ENCODE results near the gene KIFC3. TPM values are rescaled to one million over a fixed set of nuclear protein-coding genes. Genes with fewer than 3 reads are reported as not detected.

The KIFC3 gene
- total RNA-seq, 2 donors from 2014 or later, result 2.5 to 10.0 TPM

DNA sequence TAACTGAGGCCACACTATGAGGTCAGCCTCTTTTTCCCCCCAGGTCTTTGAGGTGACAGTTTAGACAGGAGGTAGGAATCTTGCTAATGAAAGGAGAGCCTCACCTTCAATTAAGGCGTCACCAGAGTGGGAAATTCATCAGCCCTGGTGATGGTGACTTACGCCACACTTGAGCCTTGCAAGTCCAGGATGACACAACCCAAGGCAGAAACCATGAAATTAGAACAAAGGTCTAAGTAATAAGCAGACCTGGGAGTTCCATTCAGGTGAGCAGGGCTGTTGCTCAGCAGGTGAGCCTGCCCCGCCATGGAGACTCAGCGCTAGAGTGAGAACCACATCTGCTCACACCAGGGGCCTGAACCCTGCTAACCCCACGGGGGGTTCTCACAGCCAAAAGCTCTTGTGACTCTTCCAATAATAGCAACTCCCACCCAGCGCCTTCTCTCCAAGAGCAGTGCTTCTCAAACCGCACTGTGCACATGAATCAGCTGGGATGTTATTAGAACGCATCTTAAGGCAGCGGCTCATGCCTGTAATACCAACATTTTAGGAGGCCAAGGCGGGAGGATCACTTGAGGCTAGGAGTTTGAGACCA lies 28.7 kb upstream of the KIFC3 start:
- peaks cover 0 to 2% of the 10 kb centered on the region in 2 donors for H3K27me3 Mint-ChIP-seq
- DNase-seq (ENCODE audit: low spot score) (no peak), ATAC-seq (no peak)
- H3K36me3 Mint-ChIP-seq, result no peaks in the 10 kb centered on the region
- no peaks in the 10 kb centered on the region for H3K4me1 Mint-ChIP-seq (ENCODE audit: low read depth in 2 of 2)
- no peaks in the 10 kb centered on the region for H3K9me3 Mint-ChIP-seq
- no peak overlapping the region for H3K4me3 Mint-ChIP-seq
- no peak overlapping the region for H3K27ac Mint-ChIP-seq

- no peak for ATAC-seq
- no peak for DNase-seq (ENCODE audit: low spot score)
- H3K36me3 Mint-ChIP-seq, result no peaks in the 10 kb centered on the region
- H3K27me3 Mint-ChIP-seq, result peaks cover 0 to 4% of the 10 kb centered on the region in 2 donors
- no peak overlapping the region for H3K27ac Mint-ChIP-seq
- H3K9me3 Mint-ChIP-seq, result no peaks in the 10 kb centered on the region
- no peaks in the 10 kb centered on the region for H3K4me1 Mint-ChIP-seq (ENCODE audit: low read depth in 2 of 2)
- H3K4me3 Mint-ChIP-seq, result no peak overlapping the region
Measured at GRCh38 chr16:57829969-57830360, 27.7 kb upstream of the KIFC3 start.

DNA sequence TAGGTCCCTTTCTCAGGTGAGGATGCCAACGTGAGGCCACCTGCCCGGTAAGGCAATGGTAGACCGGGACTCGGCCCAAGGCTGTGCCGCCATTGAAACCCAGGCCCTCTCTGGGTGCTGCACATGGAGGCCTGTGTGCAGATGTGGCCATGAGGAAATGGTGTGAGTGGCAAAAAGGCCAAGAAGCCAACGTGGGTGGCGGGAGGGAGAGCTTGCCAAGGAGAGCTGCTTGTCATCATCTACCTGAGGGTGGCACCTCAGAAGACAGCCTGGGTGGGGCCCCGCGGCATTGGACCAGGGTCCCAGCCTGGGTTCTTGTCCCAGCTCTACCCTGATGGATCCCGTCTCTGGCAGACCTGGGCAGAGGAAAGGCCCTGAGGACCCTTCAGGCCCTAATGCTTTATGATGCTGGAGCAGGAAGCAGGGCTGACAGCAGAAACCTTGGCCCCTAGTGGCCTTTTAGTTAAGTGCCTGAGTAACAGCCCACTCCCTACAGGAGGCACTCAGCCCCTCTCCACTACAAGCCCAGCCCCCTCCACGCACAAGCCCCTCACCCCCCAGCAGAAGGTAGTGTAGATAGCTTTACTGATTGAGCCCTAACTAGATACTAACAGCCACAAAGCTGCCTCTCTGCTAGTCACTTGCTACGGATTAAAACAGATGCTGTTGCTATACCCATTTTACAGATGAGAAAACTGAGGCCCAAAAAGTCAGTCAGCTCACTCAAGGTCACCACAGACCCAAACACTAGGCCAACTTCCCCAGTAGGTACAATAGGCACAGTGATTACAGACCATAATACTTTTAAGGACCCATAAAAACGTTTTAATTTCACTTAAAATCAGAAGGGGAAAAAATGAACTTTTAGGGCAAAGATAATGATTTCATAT lies 26.2 kb upstream of the KIFC3 start:
- ATAC-seq (no peak), DNase-seq (ENCODE audit: low spot score) (no peak)
- H3K27me3 Mint-ChIP-seq, result peaks cover 0 to 4% of the 10 kb centered on the region in 2 donors
- no peak overlapping the region for H3K27ac Mint-ChIP-seq
- no peak overlapping the region for H3K4me3 Mint-ChIP-seq
- no peaks in the 10 kb centered on the region for H3K9me3 Mint-ChIP-seq
- no peaks in the 10 kb centered on the region for H3K4me1 Mint-ChIP-seq (ENCODE audit: low read depth in 2 of 2)
- no peaks in the 10 kb centered on the region for H3K36me3 Mint-ChIP-seq

- no peak overlapping the region for H3K27ac Mint-ChIP-seq
- DNase-seq (ENCODE audit: low spot score) (no peak), ATAC-seq (no peak)
- no peaks in the 10 kb centered on the region for H3K36me3 Mint-ChIP-seq
- H3K9me3 Mint-ChIP-seq, result no peaks in the 10 kb centered on the region
- no peak overlapping the region for H3K4me3 Mint-ChIP-seq
- peaks cover 0 to 4% of the 10 kb centered on the region in 2 donors for H3K27me3 Mint-ChIP-seq
- no peaks in the 10 kb centered on the region for H3K4me1 Mint-ChIP-seq (ENCODE audit: low read depth in 2 of 2)
Measured at GRCh38 chr16:57826706-57827625, 24.7 kb upstream of the KIFC3 start.

GRCh38 chr16:57826052-57826451 lies 23.8 kb upstream of the KIFC3 start:
- no peaks in the 10 kb centered on the region for H3K4me1 Mint-ChIP-seq (ENCODE audit: low read depth in 2 of 2)
- no peaks in the 10 kb centered on the region for H3K9me3 Mint-ChIP-seq
- H3K4me3 Mint-ChIP-seq, result no peak overlapping the region
- ATAC-seq (no peak), DNase-seq (ENCODE audit: low spot score) (no peak)
- no peaks in the 10 kb centered on the region for H3K36me3 Mint-ChIP-seq
- peaks cover 0 to 4% of the 10 kb centered on the region in 2 donors for H3K27me3 Mint-ChIP-seq
- H3K27ac Mint-ChIP-seq, result no peak overlapping the region

DNA sequence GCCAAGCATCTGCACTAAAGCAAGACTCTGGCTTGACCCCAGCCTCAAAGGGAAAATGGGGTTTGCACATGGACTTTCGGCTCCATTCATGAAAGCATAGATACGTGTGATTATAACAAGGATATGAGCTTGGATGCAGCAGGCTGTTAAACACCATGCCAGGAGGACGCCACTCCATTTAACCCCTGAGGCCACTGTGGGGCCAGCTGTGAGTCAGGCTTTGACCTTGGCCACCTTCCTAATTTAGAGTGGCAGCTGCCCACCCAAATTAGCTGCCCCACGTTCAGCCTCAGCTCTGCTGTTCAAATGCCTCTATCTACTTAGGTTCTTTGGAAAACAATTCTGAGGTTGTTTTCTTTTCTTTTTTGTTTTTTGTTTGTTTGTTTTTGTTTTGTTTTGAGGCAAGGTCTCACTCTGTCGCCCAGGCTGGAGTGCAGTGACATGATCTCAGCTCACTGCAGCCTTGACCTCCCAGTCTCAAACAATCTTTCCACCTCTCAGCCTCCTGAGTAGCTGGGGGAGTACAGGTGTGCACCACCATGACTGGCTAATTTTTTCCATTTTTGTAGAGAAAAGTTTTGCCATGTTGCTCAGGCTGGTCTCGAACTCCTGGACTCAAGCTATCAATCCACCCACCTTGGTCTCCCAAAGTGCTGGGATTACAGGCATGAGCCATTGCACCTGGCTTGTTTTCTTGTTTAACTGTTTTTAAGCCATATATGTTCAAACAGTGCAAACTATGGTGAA lies 23.2 kb upstream of the KIFC3 start:
- Mint-ChIP-seq H3K36me3 (no peaks in the 10 kb centered on the region), H3K9me3 (no peaks in the 10 kb centered on the region), H3K27ac (no peak overlapping the region), H3K4me1 (ENCODE audit: low read depth in 2 of 2) (no peaks in the 10 kb centered on the region), H3K27me3 (peaks cover 0 to 4% of the 10 kb centered on the region in 2 donors), H3K4me3 (no peak overlapping the region)
- DNase-seq (ENCODE audit: low spot score), result no peak
- no peak for ATAC-seq

- Mint-ChIP-seq H3K27ac (no peak overlapping the region), H3K4me1 (ENCODE audit: low read depth in 2 of 2) (no peaks in the 10 kb centered on the region), H3K27me3 (peaks cover 0 to 4% of the 10 kb centered on the region in 2 donors), H3K9me3 (no peaks in the 10 kb centered on the region), H3K36me3 (no peaks in the 10 kb centered on the region), H3K4me3 (no peak overlapping the region)
- DNase-seq (ENCODE audit: low spot score) (no peak), ATAC-seq (no peak)
Measured at GRCh38 chr16:57824888-57825287, 22.6 kb upstream of the KIFC3 start.

- no peaks in the 10 kb centered on the region for H3K4me1 Mint-ChIP-seq (ENCODE audit: low read depth in 2 of 2)
Measured at GRCh38 chr16:57823836-57824235, 21.5 kb upstream of the KIFC3 start.

GRCh38 chr16:57822856-57823255 lies 20.6 kb upstream of the KIFC3 start:
- H3K27me3 Mint-ChIP-seq, result peaks cover 0 to 4% of the 10 kb centered on the region in 2 donors
- no peak overlapping the region for H3K27ac Mint-ChIP-seq
- H3K36me3 Mint-ChIP-seq, result no peaks in the 10 kb centered on the region
- H3K9me3 Mint-ChIP-seq, result no peaks in the 10 kb centered on the region
- H3K4me1 Mint-ChIP-seq (ENCODE audit: low read depth in 2 of 2), result peaks cover 3% of the 10 kb centered on the region in 2 donors
- ATAC-seq, result no peak
- H3K4me3 Mint-ChIP-seq, result no peak overlapping the region
- no peak for DNase-seq (ENCODE audit: low spot score)

More at GRCh38 chr16:57823836-57824235, 21.5 kb upstream of the KIFC3 start:
- H3K4me3 Mint-ChIP-seq, result no peak overlapping the region
- no peak overlapping the region for H3K27ac Mint-ChIP-seq
- peaks cover 0 to 4% of the 10 kb centered on the region in 2 donors for H3K27me3 Mint-ChIP-seq
- H3K9me3 Mint-ChIP-seq, result no peaks in the 10 kb centered on the region
- ATAC-seq (no peak), DNase-seq (ENCODE audit: low spot score) (no peak)
- no peaks in the 10 kb centered on the region for H3K36me3 Mint-ChIP-seq

GRCh38 chr16:57822018-57822553 lies 19.8 kb upstream of the KIFC3 start:
- peaks cover 7 to 10% of the 10 kb centered on the region in 2 donors for H3K4me1 Mint-ChIP-seq (ENCODE audit: low read depth in 2 of 2)
- no peaks in the 10 kb centered on the region for H3K9me3 Mint-ChIP-seq
- H3K27ac Mint-ChIP-seq, result no peak overlapping the region
- no peaks in the 10 kb centered on the region for H3K36me3 Mint-ChIP-seq
- H3K4me3 Mint-ChIP-seq, result no peak overlapping the region
- ATAC-seq, result no peak
- peaks cover 0 to 4% of the 10 kb centered on the region in 2 donors for H3K27me3 Mint-ChIP-seq
- no peak for DNase-seq (ENCODE audit: low spot score)

DNA sequence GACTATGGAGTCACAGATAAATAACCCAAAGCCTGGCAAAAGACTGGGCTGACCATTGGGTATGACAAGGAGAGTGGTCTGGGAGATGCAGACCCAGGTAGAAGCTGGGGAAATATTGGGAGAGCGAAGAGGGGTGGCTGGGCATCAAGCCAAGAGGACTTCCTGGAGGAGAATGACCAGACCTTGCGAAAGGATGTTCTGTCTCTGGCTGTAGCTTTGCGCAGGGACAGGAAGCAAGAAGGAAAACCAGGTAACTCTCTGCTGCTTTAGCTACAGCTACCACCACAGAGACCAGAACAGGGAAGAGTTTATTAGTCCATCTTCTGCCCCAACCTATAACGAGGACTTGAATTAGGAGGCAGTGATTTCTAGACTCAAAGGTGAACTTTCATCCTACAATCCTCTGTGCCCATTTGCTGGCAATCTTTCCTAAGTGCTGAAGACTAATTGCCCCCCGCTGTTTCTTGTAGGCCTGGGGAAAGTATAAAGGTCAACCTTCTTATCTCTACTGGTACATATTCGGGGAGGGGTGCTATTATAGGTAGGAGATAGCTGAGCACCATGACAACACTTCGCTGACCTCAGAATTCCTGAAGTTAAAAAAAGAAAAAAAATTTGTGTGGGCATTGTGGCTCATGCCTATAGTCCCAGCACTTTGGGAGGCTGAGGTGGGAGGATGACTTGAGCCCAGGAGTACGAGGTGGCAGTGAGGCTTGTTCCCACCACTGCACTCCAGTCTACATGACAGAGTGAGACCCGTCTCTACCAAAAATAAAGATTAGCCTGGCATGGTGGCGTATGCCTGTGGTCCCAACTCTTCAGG lies 19.1 kb upstream of the KIFC3 start:
- ATAC-seq, result no peak
- Mint-ChIP-seq H3K9me3 (no peaks in the 10 kb centered on the region), H3K4me1 (ENCODE audit: low read depth in 2 of 2) (peaks cover 13 to 17% of the 10 kb centered on the region in 2 donors), H3K36me3 (no peaks in the 10 kb centered on the region), H3K27ac (peak overlapping the region in 1 of 2 donors; percentile 23), H3K4me3 (no peak overlapping the region), H3K27me3 (peaks cover 0 to 4% of the 10 kb centered on the region in 2 donors)
- no peak for DNase-seq (ENCODE audit: low spot score)

DNA sequence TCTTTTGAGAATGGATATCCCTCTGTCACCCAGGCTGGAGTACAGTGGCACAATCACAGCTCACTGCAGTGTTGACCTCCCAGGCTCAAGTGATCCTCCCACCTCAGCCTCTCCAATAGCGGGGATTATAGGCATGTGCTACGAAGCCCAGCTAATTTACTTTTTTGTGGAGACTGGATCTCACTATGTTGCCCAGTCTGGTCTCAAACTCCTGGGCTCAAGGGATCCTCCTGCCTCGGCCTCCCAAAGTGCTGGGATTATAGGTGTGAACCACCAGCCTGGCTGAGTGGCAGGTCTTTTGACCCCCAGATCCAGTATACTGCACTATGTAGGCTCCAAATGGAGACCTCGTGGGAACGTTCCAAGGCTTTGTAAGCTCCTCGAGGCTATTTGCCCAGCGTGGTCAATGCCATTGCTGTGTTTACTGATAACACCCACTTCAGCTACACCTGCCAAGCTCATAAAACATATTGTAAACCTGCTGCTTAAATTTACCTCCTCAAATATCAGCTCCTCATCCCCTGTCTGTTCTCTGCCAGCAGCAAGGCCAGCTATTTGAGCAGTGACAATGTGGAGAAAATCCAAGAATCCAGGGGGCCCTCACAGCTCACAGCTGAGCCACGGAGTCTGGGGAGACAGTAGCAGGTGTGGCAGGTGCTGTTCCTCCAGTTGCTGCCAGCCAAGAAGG lies 16.2 kb upstream of the KIFC3 start:
- H3K27ac Mint-ChIP-seq, result peak overlapping the region; percentile 8 to 52

More for the DNA sequence above, 16.2 kb upstream of the KIFC3 start:
- H3K9me3 Mint-ChIP-seq, result no peaks in the 10 kb centered on the region
- H3K36me3 Mint-ChIP-seq, result no peaks in the 10 kb centered on the region
- H3K4me3 Mint-ChIP-seq, result no peak overlapping the region
- no peak for DNase-seq (ENCODE audit: low spot score)
- no peaks in the 10 kb centered on the region for H3K27me3 Mint-ChIP-seq
- H3K4me1 Mint-ChIP-seq (ENCODE audit: low read depth in 2 of 2), result peaks cover 32 to 40% of the 10 kb centered on the region in 2 donors
- ATAC-seq, result no peak

Data from natural killer cell treated with Interleukin-12 subunit alpha and Interleukin-12 subunit beta and Interleukin-15 and Interleukin-18, amount 100 ng/mL, for 72 hours (primary cell).